ENCODE measurements around the gene CCL4L2.
"Not testable (repeated sequence)": the region's sequence is repeated elsewhere in the genome, so short reads cannot be mapped to it uniquely, and the experiment has no call there.

CCL4L2 gene

DNA sequence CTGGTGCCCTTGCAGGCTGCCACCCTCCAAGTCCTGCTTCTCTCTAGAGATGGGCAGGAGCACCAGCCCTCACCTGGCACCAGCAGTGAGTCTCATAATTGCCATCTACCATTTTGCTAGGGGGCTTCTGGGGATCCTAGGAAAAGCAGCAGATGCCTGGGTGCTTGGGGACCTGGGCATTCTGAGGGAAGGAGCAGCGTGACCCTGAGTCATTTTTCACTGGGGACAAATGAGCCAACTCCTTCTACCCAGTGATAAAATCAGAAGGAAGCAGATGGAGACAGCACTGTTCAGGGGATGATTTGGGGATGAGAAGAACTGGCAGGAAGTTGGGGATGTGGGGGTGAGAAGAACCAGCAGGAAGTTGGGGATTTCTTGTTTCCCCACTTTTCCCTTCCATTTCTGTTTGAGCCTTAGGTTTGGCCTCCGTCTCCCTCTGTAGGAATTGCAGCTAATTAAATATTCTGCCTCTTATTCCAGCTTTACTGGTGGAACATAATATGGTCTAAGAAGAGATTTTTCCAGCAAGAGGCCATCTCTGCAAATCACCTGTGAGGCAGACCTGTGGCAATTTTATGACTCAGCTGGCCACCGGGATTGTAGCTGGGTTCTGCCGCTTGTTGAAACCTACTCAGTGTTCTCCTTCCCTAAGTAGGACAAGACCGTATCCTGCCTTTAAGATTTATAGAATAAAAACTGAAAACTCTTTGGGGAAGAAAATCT lies 22.8 kb upstream of the CCL4L2 start:
- not testable (repeated sequence) for H3K27ac ChIP-seq (ENCODE audit: low read length)

DNA sequence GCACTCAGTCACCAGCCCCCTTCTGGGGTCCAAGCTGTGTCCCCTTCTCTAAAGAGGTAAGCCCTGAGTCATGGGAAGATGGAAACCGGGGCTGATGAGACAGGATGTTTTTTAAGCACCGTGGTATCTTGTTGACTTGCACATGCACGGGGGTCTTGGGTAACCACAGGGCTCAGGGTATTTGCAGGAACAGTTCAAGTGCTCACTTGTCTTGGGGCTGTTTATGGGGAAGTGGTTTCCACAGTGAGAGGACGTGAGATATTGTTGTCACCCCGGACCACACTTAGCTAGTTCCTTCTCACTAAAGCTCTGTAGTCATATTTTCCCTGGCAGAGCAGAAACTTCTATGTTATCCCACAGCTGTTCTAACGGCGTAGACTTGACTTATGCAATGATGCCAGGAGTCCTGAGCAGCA lies 22.0 kb upstream of the CCL4L2 start:
- peaks cover 4% of the 10 kb centered on the region for H3K4me1 ChIP-seq (ENCODE audit: control insufficient read depth, low read depth, low read length)
- H3K36me3 ChIP-seq (ENCODE audit: control insufficient read depth, low read depth, low read length) = no peaks in the 10 kb centered on the region
- no peak overlapping the region for H3K27ac ChIP-seq (ENCODE audit: low read length)
- no peaks in the 10 kb centered on the region for H3K9me3 ChIP-seq (ENCODE audit: control insufficient read depth, low read depth, low read length)
- no peak overlapping the region for H3K9ac ChIP-seq (ENCODE audit: low read length)
- H3K27me3 ChIP-seq (ENCODE audit: control insufficient read depth, insufficient read depth, low read length) = peaks cover 2% of the 10 kb centered on the region
- no peak overlapping the region for H3K4me3 ChIP-seq (ENCODE audit: low read length)

More for the DNA sequence above, 22.8 kb upstream of the CCL4L2 start:
- H3K27me3 ChIP-seq (ENCODE audit: control insufficient read depth, insufficient read depth, low read length); H3K4me1 ChIP-seq (ENCODE audit: control insufficient read depth, low read depth, low read length); H3K9ac ChIP-seq (ENCODE audit: low read length); H3K36me3 ChIP-seq (ENCODE audit: control insufficient read depth, low read depth, low read length); H3K9me3 ChIP-seq (ENCODE audit: control insufficient read depth, low read depth, low read length); H3K4me3 ChIP-seq (ENCODE audit: low read length): not testable (repeated sequence)

- not testable (repeated sequence) for H3K4me3 ChIP-seq (ENCODE audit: low read length); H3K36me3 ChIP-seq (ENCODE audit: control insufficient read depth, low read depth, low read length); H3K27ac ChIP-seq (ENCODE audit: low read length); H3K9me3 ChIP-seq (ENCODE audit: control insufficient read depth, low read depth, low read length); H3K9ac ChIP-seq (ENCODE audit: low read length); H3K4me1 ChIP-seq (ENCODE audit: control insufficient read depth, low read depth, low read length); H3K27me3 ChIP-seq (ENCODE audit: control insufficient read depth, insufficient read depth, low read length)
These were observed 20.9 kb upstream of the CCL4L2 start for GRCh38 chr17:36189993-36190392.

DNA sequence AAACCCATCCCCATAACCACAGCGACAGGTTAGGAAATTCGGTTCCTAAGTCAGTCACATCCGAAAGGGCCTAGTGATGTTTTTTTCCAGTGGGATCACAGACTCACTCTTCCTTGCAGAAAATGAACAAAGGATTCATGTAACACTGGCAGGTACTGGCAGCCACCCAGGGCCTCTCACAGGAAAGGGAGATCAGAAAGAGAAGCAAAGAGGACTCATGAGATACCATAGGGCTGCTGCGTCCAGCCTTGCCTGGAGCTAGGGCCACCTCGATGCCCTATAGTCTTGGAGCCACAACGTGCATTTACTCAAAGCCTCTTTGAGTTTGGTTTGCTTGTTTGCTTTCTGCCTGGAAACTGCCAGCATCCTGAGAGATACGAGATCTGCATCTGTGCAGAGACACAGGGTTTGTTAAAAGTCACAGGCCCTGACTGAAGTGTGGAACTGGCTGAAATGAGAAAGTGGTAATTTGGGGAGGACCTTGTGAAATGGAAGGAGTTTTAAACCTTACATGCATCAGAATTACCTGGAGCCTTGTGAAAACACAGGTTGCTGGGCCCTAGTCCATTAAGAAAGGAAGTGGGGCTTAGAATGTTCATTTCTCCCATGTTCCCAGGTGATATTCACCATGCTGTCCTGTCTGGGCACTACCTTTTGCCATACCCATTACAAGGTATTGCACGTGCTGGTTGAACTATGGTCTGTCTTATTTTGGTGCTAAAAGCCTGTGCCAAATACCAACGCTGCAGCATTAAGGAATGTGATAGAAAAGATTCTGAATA lies 20.1 kb upstream of the CCL4L2 start:
- H3K9me3 ChIP-seq (ENCODE audit: control insufficient read depth, low read depth, low read length); H3K9ac ChIP-seq (ENCODE audit: low read length); H3K27ac ChIP-seq (ENCODE audit: low read length); H3K4me3 ChIP-seq (ENCODE audit: low read length); H3K4me1 ChIP-seq (ENCODE audit: control insufficient read depth, low read depth, low read length); H3K27me3 ChIP-seq (ENCODE audit: control insufficient read depth, insufficient read depth, low read length); H3K36me3 ChIP-seq (ENCODE audit: control insufficient read depth, low read depth, low read length): not testable (repeated sequence)

DNA sequence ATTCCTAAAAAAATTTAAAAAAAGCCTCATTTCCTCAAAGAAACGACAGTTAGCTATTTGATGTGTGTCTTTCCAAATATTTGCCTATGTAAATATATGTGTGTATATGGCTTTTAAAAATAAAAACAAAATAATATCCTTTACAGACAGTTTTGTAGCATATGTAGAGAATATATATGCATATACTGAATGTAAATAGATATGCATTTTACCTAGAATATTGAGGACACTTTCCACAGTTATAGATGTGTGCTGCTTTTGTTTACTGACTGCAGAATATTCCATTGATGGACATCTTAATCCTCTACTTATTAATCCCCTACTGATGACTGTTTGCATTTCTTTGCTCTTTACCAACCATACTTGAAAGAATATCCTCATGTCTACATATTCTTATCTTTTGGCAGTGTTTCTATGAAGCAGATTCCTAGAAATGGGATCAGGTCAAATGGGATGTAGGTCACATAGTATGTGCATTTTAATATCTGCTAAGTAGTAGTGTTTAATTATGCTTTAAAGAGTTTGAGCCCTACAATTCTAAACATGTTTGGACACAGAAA lies 17.6 kb upstream of the CCL4L2 start:
- H3K27ac ChIP-seq (ENCODE audit: low read length) = no peak overlapping the region
- H3K9ac ChIP-seq (ENCODE audit: low read length) = no peak overlapping the region
- peaks cover 7% of the 10 kb centered on the region for H3K4me1 ChIP-seq (ENCODE audit: control insufficient read depth, low read depth, low read length)
- H3K9me3 ChIP-seq (ENCODE audit: control insufficient read depth, low read depth, low read length) = no peaks in the 10 kb centered on the region
- H3K27me3 ChIP-seq (ENCODE audit: control insufficient read depth, insufficient read depth, low read length) = no peaks in the 10 kb centered on the region
- H3K36me3 ChIP-seq (ENCODE audit: control insufficient read depth, low read depth, low read length) = no peaks in the 10 kb centered on the region
- no peak overlapping the region for H3K4me3 ChIP-seq (ENCODE audit: low read length)

DNA sequence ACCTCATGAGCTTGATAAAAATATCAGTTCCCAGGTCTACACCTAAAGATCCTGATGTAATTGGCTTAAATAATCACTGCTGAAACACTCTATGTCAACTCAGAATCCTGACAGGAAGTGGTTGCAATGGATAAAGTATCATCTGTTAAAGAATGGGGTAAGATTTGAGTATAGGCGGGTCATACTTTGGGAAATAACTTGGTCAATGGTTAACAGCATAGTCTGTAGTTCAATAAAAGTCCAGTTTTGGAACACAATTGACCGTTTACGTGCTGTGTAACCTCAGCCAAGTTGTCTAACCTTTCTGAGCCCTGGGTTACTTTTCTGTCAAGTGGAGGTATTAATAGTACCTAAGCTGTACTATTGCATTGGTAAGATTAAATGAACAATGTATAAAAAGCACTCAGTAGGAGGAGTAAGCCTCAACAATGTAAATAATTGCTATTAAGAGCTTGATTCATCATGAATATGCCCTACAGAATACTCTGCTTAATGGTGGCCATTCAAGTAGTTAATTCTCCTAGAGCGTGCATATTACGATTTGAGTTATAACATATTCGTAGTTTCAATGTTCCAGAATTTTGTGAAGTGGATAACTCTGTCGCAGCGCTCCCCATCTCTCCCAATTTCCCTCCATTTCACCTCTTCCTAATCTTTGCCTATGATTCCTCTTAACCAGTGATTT lies 16.6 kb upstream of the CCL4L2 start:
- not testable (repeated sequence) for H3K27ac ChIP-seq (ENCODE audit: low read length); H3K4me1 ChIP-seq (ENCODE audit: control insufficient read depth, low read depth, low read length); H3K36me3 ChIP-seq (ENCODE audit: control insufficient read depth, low read depth, low read length); H3K9ac ChIP-seq (ENCODE audit: low read length); H3K9me3 ChIP-seq (ENCODE audit: control insufficient read depth, low read depth, low read length); H3K4me3 ChIP-seq (ENCODE audit: low read length); H3K27me3 ChIP-seq (ENCODE audit: control insufficient read depth, insufficient read depth, low read length)

- not testable (repeated sequence) for H3K4me1 ChIP-seq (ENCODE audit: control insufficient read depth, low read depth, low read length); H3K36me3 ChIP-seq (ENCODE audit: control insufficient read depth, low read depth, low read length); H3K9ac ChIP-seq (ENCODE audit: low read length); H3K9me3 ChIP-seq (ENCODE audit: control insufficient read depth, low read depth, low read length); H3K27me3 ChIP-seq (ENCODE audit: control insufficient read depth, insufficient read depth, low read length); H3K4me3 ChIP-seq (ENCODE audit: low read length); H3K27ac ChIP-seq (ENCODE audit: low read length)
These were observed 15.9 kb upstream of the CCL4L2 start for GRCh38 chr17:36194832-36195433.

- no peak overlapping the region for H3K4me3 ChIP-seq (ENCODE audit: low read length)
- H3K27ac ChIP-seq (ENCODE audit: low read length) = no peak overlapping the region
- H3K4me1 ChIP-seq (ENCODE audit: control insufficient read depth, low read depth, low read length) = peaks cover 7% of the 10 kb centered on the region
- no peaks in the 10 kb centered on the region for H3K27me3 ChIP-seq (ENCODE audit: control insufficient read depth, insufficient read depth, low read length)
- no peaks in the 10 kb centered on the region for H3K9me3 ChIP-seq (ENCODE audit: control insufficient read depth, low read depth, low read length)
- H3K9ac ChIP-seq (ENCODE audit: low read length) = no peak overlapping the region
- no peaks in the 10 kb centered on the region for H3K36me3 ChIP-seq (ENCODE audit: control insufficient read depth, low read depth, low read length)
These were observed 15.3 kb upstream of the CCL4L2 start for GRCh38 chr17:36195434-36196130.

DNA sequence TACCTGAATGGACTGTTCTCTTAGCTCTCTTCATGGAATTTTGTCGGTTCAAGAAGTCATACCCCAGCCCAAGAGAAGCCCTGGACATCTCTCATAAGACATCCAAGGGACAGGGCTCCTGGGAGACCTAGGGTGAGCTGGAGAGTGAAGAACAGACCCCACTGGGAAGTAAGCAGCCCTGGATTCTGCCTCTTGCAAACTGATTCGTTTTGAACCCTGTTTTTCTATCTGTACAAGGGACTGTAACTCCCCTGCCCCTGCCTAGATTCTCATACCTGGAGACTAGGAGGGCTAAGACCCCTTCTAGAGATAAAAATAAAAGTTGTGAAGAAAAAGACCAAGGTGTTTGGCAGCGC lies 14.8 kb upstream of the CCL4L2 start:
- H3K9ac ChIP-seq (ENCODE audit: low read length) = no peak overlapping the region
- H3K4me3 ChIP-seq (ENCODE audit: low read length) = no peak overlapping the region
- H3K4me1 ChIP-seq (ENCODE audit: control insufficient read depth, low read depth, low read length) = peaks cover 7% of the 10 kb centered on the region

GRCh38 chr17:36197387-36197703 lies 13.5 kb upstream of the CCL4L2 start:
- Histone ChIP-seq H3K36me3 (ENCODE audit: control insufficient read depth, low read depth, low read length) (no peaks in the 10 kb centered on the region), H3K27ac (ENCODE audit: low read length) (no peak overlapping the region), H3K27me3 (ENCODE audit: control insufficient read depth, insufficient read depth, low read length) (no peaks in the 10 kb centered on the region), H3K9me3 (ENCODE audit: control insufficient read depth, low read depth, low read length) (no peaks in the 10 kb centered on the region), H3K4me1 (ENCODE audit: control insufficient read depth, low read depth, low read length) (peaks cover 6% of the 10 kb centered on the region), H3K9ac (ENCODE audit: low read length) (no peak overlapping the region), H3K4me3 (ENCODE audit: low read length) (no peak overlapping the region)

More for the DNA sequence above, 14.8 kb upstream of the CCL4L2 start:
- H3K9me3 ChIP-seq (ENCODE audit: control insufficient read depth, low read depth, low read length) = no peaks in the 10 kb centered on the region
- H3K27ac ChIP-seq (ENCODE audit: low read length) = no peak overlapping the region
- H3K27me3 ChIP-seq (ENCODE audit: control insufficient read depth, insufficient read depth, low read length) = no peaks in the 10 kb centered on the region
- no peaks in the 10 kb centered on the region for H3K36me3 ChIP-seq (ENCODE audit: control insufficient read depth, low read depth, low read length)

- peaks cover 3% of the 10 kb centered on the region for H3K4me1 ChIP-seq (ENCODE audit: control insufficient read depth, low read depth, low read length)
- H3K4me3 ChIP-seq (ENCODE audit: low read length) = no peak overlapping the region
- H3K36me3 ChIP-seq (ENCODE audit: control insufficient read depth, low read depth, low read length) = no peaks in the 10 kb centered on the region
- H3K9me3 ChIP-seq (ENCODE audit: control insufficient read depth, low read depth, low read length) = no peaks in the 10 kb centered on the region
- H3K9ac ChIP-seq (ENCODE audit: low read length) = no peak overlapping the region
- H3K27me3 ChIP-seq (ENCODE audit: control insufficient read depth, insufficient read depth, low read length) = no peaks in the 10 kb centered on the region
- H3K27ac ChIP-seq (ENCODE audit: low read length) = no peak overlapping the region
These were observed 11.9 kb upstream of the CCL4L2 start for GRCh38 chr17:36198831-36199465.
